B cell (primary cell): ENCODE measurements around the gene OTOP3. TPM values are rescaled to one million over a fixed set of nuclear protein-coding genes. Genes with fewer than 3 reads are reported as not detected.

Experiments used
- ATAC-seq: fragments of 200-7000 bp; cut with Tn5 transposase; one replicate; pipeline ENCODE4 v1.10.0; 2021; ENCODE audit warnings: low read depth, mild to moderate bottlenecking, moderate number of reproducible peaks, moderate library complexity
- CTCF ChIA-PET: fragments of 350-600 bp; sonication (Branson Sonifier 250); formaldehyde crosslinking; loops from one replicate; lab custom pipeline; 2021; ENCODE audit warnings: antibody characterized with exemption, inconsistent platforms; lab: Charles Lee
- POLR2A ChIA-PET: fragments of 350-600 bp; sonication (Branson Sonifier 250); formaldehyde crosslinking; loops from one replicate; lab custom pipeline; 2021; ENCODE audit warnings: antibody characterized with exemption; lab: Charles Lee
- DNase-seq: peaks from one replicate; pipeline ENCODE4 v3.0.0; 2013
- H2AFZ ChIP-seq: 2 replicates; pipeline ENCODE4 v1.6.1; 2012; ENCODE audit warnings: mild to moderate bottlenecking, low read depth, low read length; ENCODE audit not compliant: insufficient read depth, poor library complexity, severe bottlenecking
- H3K27ac ChIP-seq, 2 donors: 1 replicate in 1 of 2; 2 replicates in 1 of 2; pipeline ENCODE4 v1.5.1; 2012 to 2013; ENCODE audit warnings: low read length in 2 of 2, mild to moderate bottlenecking in 2 of 2, moderate library complexity in 1 of 2
- H3K27me3 ChIP-seq, 4 experiments: fragments of 200-600 bp in 1 of 4; sonication (generic) in 1 of 4; replicated peaks in 1 of 4; 1 replicate in 2 of 4; 2 replicates in 2 of 4; pipeline versions ENCODE4 v1.6.1 to v1.7.0; 2013 to 2016; ENCODE audit warnings: low read length in 3 of 4, mild to moderate bottlenecking in 2 of 4, mixed read lengths in 1 of 4, moderate library complexity in 1 of 4; ENCODE audit not compliant: insufficient read depth in 4 of 4, control insufficient read depth in 3 of 4; ENCODE audit errors: control extremely low read depth in 1 of 4
- H3K36me3 ChIP-seq, 2 experiments: replicated peaks in 1 of 2; 1 replicate in 1 of 2; 2 replicates in 1 of 2; pipeline versions ENCODE4 v1.6.1 to v1.7.1; 2013; ENCODE audit warnings: low read length in 1 of 2; ENCODE audit not compliant: insufficient read depth in 2 of 2, control insufficient read depth in 1 of 2; ENCODE audit errors: control extremely low read depth in 1 of 2, extremely low read depth in 1 of 2
- H3K4me1 ChIP-seq, 2 donors: fragments of 200-600 bp in 1 of 2; sonication (generic) in 1 of 2; 1 replicate in 1 of 2; 2 replicates in 1 of 2; pipeline versions ENCODE4 v1.5.1 to v1.6.1; 2013 to 2017; ENCODE audit warnings: low read length in 2 of 2; ENCODE audit not compliant: control insufficient read depth in 2 of 2, insufficient read depth in 2 of 2
- H3K4me2 ChIP-seq: replicated peaks from 2 replicates; pipeline ENCODE3; 2012; ENCODE audit warnings: mild to moderate bottlenecking, low read depth, low read length; ENCODE audit not compliant: poor library complexity, severe bottlenecking
- H3K4me3 ChIP-seq, 5 experiments: fragments of 200-600 bp in 1 of 5; sonication (generic) in 1 of 5; 1 replicate in 3 of 5; 2 replicates in 2 of 5; pipeline versions ENCODE4 v1.5.1 to v1.7.0; 2011 to 2016; ENCODE audit warnings: low read length in 4 of 5, mild to moderate bottlenecking in 4 of 5, low read depth in 2 of 5, control low read depth in 1 of 5, moderate library complexity in 1 of 5; ENCODE audit not compliant: insufficient read depth in 1 of 5; ENCODE audit errors: control extremely low read depth in 1 of 5, extremely low read depth in 1 of 5
- H3K79me2 ChIP-seq: fragments of 200-600 bp; sonication (generic); one replicate; pipeline ENCODE4 v1.6.0; 2016; ENCODE audit warnings: low read length; ENCODE audit not compliant: control insufficient read depth, insufficient read depth
- H3K9ac ChIP-seq: fragments of 200-600 bp; sonication (generic); 2 replicates; pipeline ENCODE4 v1.6.1; 2017; ENCODE audit warnings: mild to moderate bottlenecking, low read length, moderate library complexity
- H3K9me3 ChIP-seq, 3 donors: one replicate each; pipeline versions ENCODE4 v1.6.1 to v1.7.1; 2013; ENCODE audit warnings: low read length in 2 of 3; ENCODE audit not compliant: control insufficient read depth in 2 of 3, insufficient read depth in 1 of 3; ENCODE audit errors: control extremely low read depth in 1 of 3
- H4K20me1 ChIP-seq: 2 replicates; pipeline ENCODE4 v1.6.0; 2012; ENCODE audit warnings: mild to moderate bottlenecking, low read length; ENCODE audit not compliant: insufficient read depth, control insufficient read depth, poor library complexity, severe bottlenecking
- H3K27ac Mint-ChIP-seq: one replicate; pipeline ENCODE4 v1.8.0; 2021; ENCODE audit warnings: mixed read lengths
- H3K27me3 Mint-ChIP-seq: one replicate; pipeline ENCODE4 v1.8.0; 2021; ENCODE audit warnings: mixed read lengths
- H3K4me1 Mint-ChIP-seq: one replicate; pipeline ENCODE4 v1.8.0; 2021; ENCODE audit warnings: mixed read lengths
- H3K4me3 Mint-ChIP-seq: one replicate; pipeline ENCODE4 v1.8.0; 2021; ENCODE audit warnings: mixed read lengths
- H3K9me3 Mint-ChIP-seq: one replicate; pipeline ENCODE4 v1.8.0; 2022; ENCODE audit warnings: mixed read lengths; ENCODE audit not compliant: insufficient read depth
- CTCF ChIP-seq: fragments of 200-600 bp; IDR thresholded peaks from one replicate; pipeline ENCODE4 v1.8.0; 2022; ENCODE audit warnings: antibody characterized with exemption, mild to moderate bottlenecking
- EZH2 ChIP-seq: IDR thresholded peaks from 2 replicates; pipeline ENCODE4 v1.6.1; 2012; ENCODE audit warnings: borderline replicate concordance, low read depth, mild to moderate bottlenecking, moderate library complexity, low read length; ENCODE audit not compliant: insufficient read depth, poor library complexity, severe bottlenecking
- WGBS: methylation state at CpG from one replicate; pipeline ENCODE4 v1.1.5; 2013; ENCODE audit warnings: missing lambda C conversion rate; ENCODE audit not compliant: insufficient coverage; 5-methylcytosine and 5-hydroxymethylcytosine counted together
- intact Hi-C: fragments of 100-400 bp; cut with micrococcal nuclease; formaldehyde crosslinking; loops from one replicate; pipeline ENCODE4 v1.10.0; 2022
- polyA plus RNA-seq: library from polyadenylated mRNA; depleted of rRNA; stranded (reverse); fragments of >200 nt; gene quantifications from 2 replicates; pipeline ENCODE4 v1.2.3, GENCODE V29; 2012
- total RNA-seq, 2 donors: library from RNA; stranded (reverse); fragments of 120-200 nt in 1 of 2; gene quantifications; 1 replicate in 1 of 2; 2 replicates in 1 of 2; pipeline versions ENCODE4 v1.2.3 to v1.2.4, GENCODE V29; 2013 to 2022

OTOP3 gene
- total and polyA plus RNA-seq, 2 donors (not counting 1 experiment from before 2014, with no cell fraction given), result not detected

- Histone ChIP-seq H3K27ac (no peak overlapping the region), H3K9me3 (peaks cover 0 to 4% (median 0%) of the 10 kb centered on the region in 3 donors), H3K4me3 (no peak overlapping the region), H2AFZ (no peak overlapping the region), H3K9ac (no peak overlapping the region), H3K79me2 (no peaks in the 10 kb centered on the region), H3K4me2 (no peak overlapping the region), H4K20me1 (no peaks in the 10 kb centered on the region), H3K4me1 (no peaks in the 10 kb centered on the region), H3K27me3 (peaks cover 0 to 18% (median 0%) of the 10 kb centered on the region in 4 experiments), H3K36me3 (no peaks in the 10 kb centered on the region)
- Mint-ChIP-seq H3K4me3 (no peak overlapping the region), H3K9me3 (no peaks in the 10 kb centered on the region), H3K27me3 (peaks cover 25% of the 10 kb centered on the region), H3K27ac (no peak overlapping the region), H3K4me1 (no peaks in the 10 kb centered on the region)
- TF ChIP-seq EZH2 (no peak), CTCF (no peak)
- intact Hi-C loops, result no loop called here
- 94% methylated on average over 15 of the region's 17 CpGs for WGBS
- POLR2A ChIA-PET, result no interaction called here
- ATAC-seq, result no peak
- no peak for DNase-seq
- CTCF ChIA-PET, result interaction anchor here (1.3 kb wide), 1 partner anchor 10 kb away, joined by 4 read pairs; no protein-coding TSS in a partner anchor
These were observed 11.5 kb downstream of the OTOP3 start for GRCh38 chr17:74947041-74947754.

- H3K27me3 Mint-ChIP-seq, result peaks cover 10% of the 10 kb centered on the region
- H2AFZ ChIP-seq, result no peak overlapping the region
These were observed 13.9 kb downstream of the OTOP3 start for GRCh38 chr17:74949455-74950115.

More at GRCh38 chr17:74949455-74950115, 13.9 kb downstream of the OTOP3 start:
- H3K4me1 Mint-ChIP-seq, result no peaks in the 10 kb centered on the region
- Histone ChIP-seq H3K27ac (no peak overlapping the region), H3K4me1 (no peaks in the 10 kb centered on the region), H3K9ac (no peak overlapping the region), H3K4me2 (no peak overlapping the region), H3K36me3 (no peaks in the 10 kb centered on the region), H3K79me2 (no peaks in the 10 kb centered on the region), H3K27me3 (peaks cover 0 to 15% (median 0%) of the 10 kb centered on the region in 4 experiments), H3K4me3 (no peak overlapping the region), H4K20me1 (no peaks in the 10 kb centered on the region), H3K9me3 (peaks cover 0 to 4% (median 0%) of the 10 kb centered on the region in 3 donors)
- H3K4me3 Mint-ChIP-seq, result no peak overlapping the region
- H3K9me3 Mint-ChIP-seq, result no peaks in the 10 kb centered on the region
- ATAC-seq (no peak), DNase-seq (no peak)
- TF ChIP-seq EZH2 (no peak), CTCF (no peak)
- intact Hi-C loops, result no loop called here
- H3K27ac Mint-ChIP-seq, result no peak overlapping the region
- ChIA-PET CTCF (interaction anchor here (3.9 kb wide), 1 partner anchor 12 kb away, joined by 13 read pairs; no protein-coding TSS in a partner anchor), POLR2A (no interaction called here)
- WGBS, result 72% methylated on average over 11 of the region's 12 CpGs
